ENCODE measurements around the gene PLA1A.

The PLA1A gene

GRCh38 chr3:119580067-119580760 is 17.5 kb upstream of the PLA1A start:
- ChIA-PET POLR2A (no interaction called here), CTCF (interaction anchor here (0.6 kb wide), 1 partner anchor 11 kb away, joined by 3 read pairs; no protein-coding TSS in a partner anchor)
- TF ChIP-seq ZNF157 (tag by site-specific recombination; IDR thresholded peaks at IDR 0.05) = no peak
- TF ChIP-seq, protein P1, sequence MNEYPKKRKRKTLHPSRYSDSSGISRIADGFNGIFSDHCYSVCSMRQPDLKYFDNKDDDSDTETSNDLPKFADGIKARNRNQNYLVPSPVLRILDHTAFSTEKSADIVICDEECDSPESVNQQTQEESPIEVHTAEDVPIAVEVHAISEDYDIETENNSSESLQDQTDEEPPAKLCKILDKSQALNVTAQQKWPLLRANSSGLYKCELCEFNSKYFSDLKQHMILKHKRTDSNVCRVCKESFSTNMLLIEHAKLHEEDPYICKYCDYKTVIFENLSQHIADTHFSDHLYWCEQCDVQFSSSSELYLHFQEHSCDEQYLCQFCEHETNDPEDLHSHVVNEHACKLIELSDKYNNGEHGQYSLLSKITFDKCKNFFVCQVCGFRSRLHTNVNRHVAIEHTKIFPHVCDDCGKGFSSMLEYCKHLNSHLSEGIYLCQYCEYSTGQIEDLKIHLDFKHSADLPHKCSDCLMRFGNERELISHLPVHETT (tag by site-specific recombination; IDR thresholded peaks at IDR 0.05) = no peak
- TF ChIP-seq, protein P2, sequence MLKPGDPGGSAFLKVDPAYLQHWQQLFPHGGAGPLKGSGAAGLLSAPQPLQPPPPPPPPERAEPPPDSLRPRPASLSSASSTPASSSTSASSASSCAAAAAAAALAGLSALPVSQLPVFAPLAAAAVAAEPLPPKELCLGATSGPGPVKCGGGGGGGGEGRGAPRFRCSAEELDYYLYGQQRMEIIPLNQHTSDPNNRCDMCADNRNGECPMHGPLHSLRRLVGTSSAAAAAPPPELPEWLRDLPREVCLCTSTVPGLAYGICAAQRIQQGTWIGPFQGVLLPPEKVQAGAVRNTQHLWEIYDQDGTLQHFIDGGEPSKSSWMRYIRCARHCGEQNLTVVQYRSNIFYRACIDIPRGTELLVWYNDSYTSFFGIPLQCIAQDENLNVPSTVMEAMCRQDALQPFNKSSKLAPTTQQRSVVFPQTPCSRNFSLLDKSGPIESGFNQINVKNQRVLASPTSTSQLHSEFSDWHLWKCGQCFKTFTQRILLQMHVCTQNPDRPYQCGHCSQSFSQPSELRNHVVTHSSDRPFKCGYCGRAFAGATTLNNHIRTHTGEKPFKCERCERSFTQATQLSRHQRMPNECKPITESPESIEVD (tag by site-specific recombination; IDR thresholded peaks at IDR 0.05) = no peak
- no peak for TF ChIP-seq ZNF292 (tag by site-specific recombination; IDR thresholded peaks at IDR 0.05; ENCODE audit: borderline replicate concordance, low read depth)
- no peak for TF ChIP-seq ZNF121 (tag by site-specific recombination; IDR thresholded peaks at IDR 0.05)
- TF ChIP-seq ZNF138 (tag by site-specific recombination; IDR thresholded peaks at IDR 0.05; ENCODE audit: borderline replicate concordance) = no peak
- no peak for TF ChIP-seq ZNF777 (tag by site-specific recombination; IDR thresholded peaks at IDR 0.05; ENCODE audit: borderline replicate concordance)
- TF ChIP-seq ZSCAN18 (tag by site-specific recombination; IDR thresholded peaks at IDR 0.05) = no peak
- TF ChIP-seq YY1 (tag by site-specific recombination; IDR thresholded peaks at IDR 0.05) = no peak
- TF ChIP-seq GLI4 (tag by site-specific recombination; IDR thresholded peaks at IDR 0.05) = no peak
- no peak for TF ChIP-seq ZNF266 (tag by site-specific recombination; IDR thresholded peaks at IDR 0.05; ENCODE audit: low read depth)
- no peak for TF ChIP-seq ZBTB7A (tag by site-specific recombination; IDR thresholded peaks at IDR 0.05; ENCODE audit: low read depth)
- no peak for TF ChIP-seq ZNF174 (tag by site-specific recombination; IDR thresholded peaks at IDR 0.05)
- H3K36me3 ChIP-seq (ENCODE audit: control insufficient read depth in 2 of 2, insufficient read depth in 1 of 2, low read length in 2 of 2) = no peaks in the 10 kb centered on the region
- no peaks in the 10 kb centered on the region for H3K4me1 ChIP-seq (ENCODE audit: control insufficient read depth, insufficient read depth, low read length)
- H3K27ac ChIP-seq (ENCODE audit: extremely low read depth, low read depth, low read length) = no peak overlapping the region
- H3K9me3 ChIP-seq (ENCODE audit: control insufficient read depth, insufficient read depth, low read depth, low read length) = no peaks in the 10 kb centered on the region
- no peak overlapping the region; the same call in 1 of the 2 replicates for H3K4me3 ChIP-seq (ENCODE audit: low read depth, low read length)

DNA sequence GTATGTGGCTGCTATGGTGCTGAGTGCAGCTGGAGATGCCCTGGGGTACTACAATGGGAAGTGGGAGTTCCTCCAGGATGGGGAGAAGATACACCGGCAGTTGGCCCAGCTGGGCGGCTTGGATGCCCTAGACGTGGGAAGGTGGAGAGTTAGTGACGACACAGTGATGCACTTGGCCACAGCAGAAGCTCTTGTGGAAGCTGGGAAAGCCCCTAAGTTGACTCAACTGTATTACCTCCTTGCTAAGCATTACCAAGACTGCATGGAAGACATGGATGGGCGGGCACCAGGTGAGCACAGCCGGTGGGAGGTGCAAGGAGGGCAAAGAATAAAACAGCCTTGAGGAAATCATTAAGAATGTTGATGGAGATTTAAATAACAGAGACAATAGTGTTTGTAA is 15.5 kb upstream of the PLA1A start:
- Histone ChIP-seq H3K4me1 (ENCODE audit: control insufficient read depth, insufficient read depth, low read length) (no peaks in the 10 kb centered on the region), H3K9me3 (ENCODE audit: control insufficient read depth, insufficient read depth, low read depth, low read length) (no peaks in the 10 kb centered on the region), H3K36me3 (ENCODE audit: control insufficient read depth in 2 of 2, insufficient read depth in 1 of 2, low read length in 2 of 2) (no peaks in the 10 kb centered on the region), H3K27ac (ENCODE audit: extremely low read depth, low read depth, low read length) (no peak overlapping the region), H3K4me3 (ENCODE audit: low read depth, low read length) (no peak overlapping the region)
- ChIA-PET CTCF (no interaction called here), POLR2A (no interaction called here)
- TF ChIP-seq ZNF23 (tag by site-specific recombination; IDR thresholded peaks at IDR 0.05; ENCODE audit: borderline replicate concordance) (no peak), ZBTB8A (tag by site-specific recombination; IDR thresholded peaks at IDR 0.05) (no peak), ZFP41 (tag by site-specific recombination; IDR thresholded peaks at IDR 0.05; ENCODE audit: borderline replicate concordance) (no peak), TRIM28 (IDR thresholded peaks at IDR 0.05; ENCODE audit: borderline replicate concordance, low read length) (no peak), ZNF350 (tag by site-specific recombination; IDR thresholded peaks at IDR 0.05) (no peak), ZNF169 (tag by site-specific recombination; IDR thresholded peaks at IDR 0.05) (no peak), ZNF211 (tag by site-specific recombination; IDR thresholded peaks at IDR 0.05; ENCODE audit: low read depth) (no peak), FEZF1 (tag by site-specific recombination; IDR thresholded peaks at IDR 0.05) (no peak), HIC1 (tag by site-specific recombination; IDR thresholded peaks at IDR 0.05) (no peak)
- TF ChIP-seq, protein P3, sequence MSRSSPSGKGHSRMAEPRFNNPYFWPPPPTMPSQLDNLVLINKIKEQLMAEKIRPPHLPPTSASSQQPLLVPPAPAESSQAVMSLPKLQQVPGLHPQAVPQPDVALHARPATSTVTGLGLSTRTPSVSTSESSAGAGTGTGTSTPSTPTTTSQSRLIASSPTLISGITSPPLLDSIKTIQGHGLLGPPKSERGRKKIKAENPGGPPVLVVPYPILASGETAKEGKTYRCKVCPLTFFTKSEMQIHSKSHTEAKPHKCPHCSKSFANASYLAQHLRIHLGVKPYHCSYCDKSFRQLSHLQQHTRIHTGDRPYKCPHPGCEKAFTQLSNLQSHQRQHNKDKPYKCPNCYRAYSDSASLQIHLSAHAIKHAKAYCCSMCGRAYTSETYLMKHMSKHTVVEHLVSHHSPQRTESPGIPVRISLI (tag by site-specific recombination; IDR thresholded peaks at IDR 0.05) = no peak
- TF ChIP-seq, protein P4, sequence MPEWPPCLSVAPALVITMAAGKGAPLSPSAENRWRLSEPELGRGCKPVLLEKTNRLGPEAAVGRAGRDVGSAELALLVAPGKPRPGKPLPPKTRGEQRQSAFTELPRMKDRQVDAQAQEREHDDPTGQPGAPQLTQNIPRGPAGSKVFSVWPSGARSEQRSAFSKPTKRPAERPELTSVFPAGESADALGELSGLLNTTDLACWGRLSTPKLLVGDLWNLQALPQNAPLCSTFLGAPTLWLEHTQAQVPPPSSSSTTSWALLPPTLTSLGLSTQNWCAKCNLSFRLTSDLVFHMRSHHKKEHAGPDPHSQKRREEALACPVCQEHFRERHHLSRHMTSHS (tag by site-specific recombination; IDR thresholded peaks at IDR 0.05) = no peak
